GM19328 (cell line): ENCODE results near the gene CAMK2G.
"Not testable (repeated sequence)": the region's sequence is repeated elsewhere in the genome, so short reads cannot be mapped to it uniquely, and the experiment has no call there.

Experiments
- ATAC-seq: cut with Tn5 transposase; IDR thresholded peaks from one replicate; pipeline ENCODE4 v1.9.1; 2021; ENCODE audit warnings: mild to moderate bottlenecking, moderate library complexity; ENCODE audit not compliant: unreplicated experiment

Gene CAMK2G

DNA sequence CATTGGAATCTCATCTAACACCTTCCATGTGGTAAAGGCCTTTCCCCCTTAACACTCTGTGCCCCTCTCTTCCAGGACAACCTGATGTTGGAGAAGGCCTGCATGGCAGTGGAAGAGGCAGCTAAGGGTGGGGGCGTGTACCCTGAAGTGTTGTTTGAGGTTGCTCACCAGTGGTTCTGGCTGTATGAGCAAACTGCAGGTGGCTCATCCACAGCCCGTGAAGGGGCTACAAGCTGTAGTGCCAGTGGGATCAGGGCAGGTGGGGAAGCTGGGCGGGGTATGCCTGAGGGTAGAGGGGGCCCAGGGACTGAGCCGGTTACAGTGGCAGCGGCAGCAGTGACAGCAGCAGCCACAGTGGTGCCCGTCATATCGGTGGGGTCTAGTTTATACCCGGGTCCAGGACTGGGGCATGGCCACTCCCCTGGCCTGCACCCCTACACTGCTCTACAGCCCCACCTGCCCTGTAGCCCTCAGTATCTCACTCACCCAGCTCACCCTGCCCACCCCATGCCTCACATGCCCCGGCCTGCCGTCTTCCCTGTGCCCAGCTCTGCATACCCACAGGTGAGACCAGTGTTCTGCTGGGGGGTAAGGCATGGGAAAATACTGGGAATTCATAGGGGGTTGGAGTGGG, 75.3 kb downstream of the CAMK2G start:
- ATAC-seq = no peak

DNA sequence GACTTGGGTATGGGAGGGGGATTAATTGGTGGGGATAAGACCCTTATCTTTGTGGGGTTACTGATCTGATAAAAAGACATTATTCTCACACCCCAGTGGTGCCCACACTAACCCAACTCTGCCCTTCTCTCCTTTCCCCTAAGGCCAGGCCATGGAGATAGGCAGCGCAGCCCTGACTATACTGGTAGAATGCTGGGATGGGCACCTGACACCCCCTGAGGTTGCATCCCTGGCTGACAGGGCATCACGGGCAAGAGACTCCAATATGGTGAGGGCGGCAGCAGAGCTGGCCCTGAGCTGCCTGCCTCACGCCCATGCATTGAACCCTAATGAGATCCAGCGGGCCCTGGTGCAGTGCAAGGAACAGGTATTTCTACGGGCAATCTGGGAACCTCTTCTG, 76.3 kb downstream of the CAMK2G start:
- no peak for ATAC-seq

DNA sequence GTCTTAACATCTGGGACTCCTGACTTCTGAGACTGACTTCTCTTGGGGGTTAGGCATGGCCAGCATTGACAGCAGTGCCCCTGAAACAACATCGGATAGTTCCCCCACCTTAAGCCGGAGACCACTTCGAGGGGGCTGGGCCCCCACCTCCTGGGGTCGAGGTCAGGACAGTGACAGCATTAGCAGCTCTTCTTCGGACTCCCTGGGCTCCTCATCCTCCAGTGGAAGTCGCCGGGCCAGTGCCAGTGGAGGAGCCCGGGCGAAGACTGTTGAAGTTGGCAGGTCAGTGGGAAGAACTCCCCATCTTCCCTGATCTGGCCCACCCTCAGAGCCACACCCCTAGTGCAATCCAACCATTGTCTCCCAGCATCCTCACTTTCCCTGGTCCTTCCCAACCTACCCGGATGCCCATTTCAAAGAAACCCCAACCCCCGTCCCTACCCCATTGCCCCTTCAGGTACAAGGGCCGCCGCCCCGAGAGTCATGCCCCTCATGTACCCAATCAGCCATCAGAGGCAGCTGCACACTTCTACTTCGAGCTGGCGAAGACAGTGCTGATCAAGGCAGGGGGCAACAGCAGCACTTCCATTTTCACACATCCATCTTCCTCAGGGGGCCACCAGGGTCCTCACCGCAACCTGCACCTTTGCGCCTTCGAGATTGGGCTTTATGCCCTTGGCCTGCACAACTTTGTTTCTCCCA, 76.9 kb downstream of the CAMK2G start:
- no peak for ATAC-seq

DNA sequence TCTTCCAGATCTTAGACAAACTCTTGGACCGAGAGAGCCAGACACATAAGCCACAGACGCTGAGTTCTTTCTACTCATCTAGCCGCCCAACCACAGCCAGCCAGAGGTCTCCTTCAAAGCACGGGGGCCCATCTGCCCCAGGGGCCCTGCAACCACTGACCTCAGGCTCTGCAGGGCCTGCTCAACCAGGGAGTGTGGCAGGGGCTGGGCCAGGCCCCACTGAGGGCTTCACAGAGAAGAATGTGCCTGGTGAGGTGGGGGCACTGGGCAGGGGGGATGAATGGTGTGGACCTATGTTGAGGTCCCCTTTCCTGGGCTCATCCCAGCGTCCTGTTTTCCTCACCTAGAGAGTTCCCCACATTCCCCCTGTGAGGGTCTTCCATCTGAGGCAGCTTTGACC, 77.6 kb downstream of the CAMK2G start:
- no peak for ATAC-seq

DNA sequence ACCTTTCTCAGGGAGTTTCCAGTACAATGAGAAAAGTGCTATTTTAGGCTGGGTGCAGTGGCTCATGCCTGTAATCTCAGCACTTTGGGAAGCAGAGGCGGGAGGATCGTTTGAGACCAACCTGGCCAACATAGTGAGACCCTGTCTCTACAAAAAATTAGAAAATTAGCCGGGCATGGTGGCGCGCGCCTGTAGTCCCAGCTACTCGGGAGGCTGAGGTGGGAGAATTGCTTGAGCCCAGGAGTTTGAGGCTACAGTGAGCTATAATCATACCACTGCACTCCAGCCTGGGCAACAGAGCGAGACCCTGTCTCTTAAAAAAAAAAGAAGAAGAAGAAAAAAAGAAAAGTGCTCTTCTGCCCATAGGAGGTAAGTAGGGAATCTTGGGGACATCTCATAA, 78.3 kb downstream of the CAMK2G start:
- ATAC-seq = not testable (repeated sequence)

DNA sequence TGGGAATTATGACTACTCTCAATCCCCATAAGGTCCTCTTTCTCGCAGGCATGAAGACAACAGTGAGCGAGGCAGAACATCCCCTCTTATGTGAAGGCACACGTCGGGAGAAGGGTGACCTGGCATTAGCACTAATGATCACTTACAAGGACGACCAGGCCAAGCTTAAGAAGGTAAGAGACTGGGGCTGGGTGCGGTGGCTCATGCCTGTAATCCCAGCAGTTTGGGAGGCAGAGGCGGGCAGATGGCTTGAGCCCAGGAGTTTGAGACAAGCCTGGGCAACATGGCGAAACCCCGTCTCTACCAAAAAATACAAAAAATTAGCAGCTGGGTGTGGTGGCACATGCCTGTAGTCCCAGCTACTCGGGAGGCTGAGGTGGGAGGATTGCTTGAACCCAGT, 78.9 kb downstream of the CAMK2G start:
- ATAC-seq = not testable (repeated sequence)

GRCh38 chr10:73793456-73793855, 80.9 kb downstream of the CAMK2G start:
- ATAC-seq = no peak

GRCh38 chr10:73791871-73792400, 82.4 kb downstream of the CAMK2G start:
- no peak for ATAC-seq

- ATAC-seq = no peak
These were observed 83.3 kb downstream of the CAMK2G start for GRCh38 chr10:73790886-73791625.

GRCh38 chr10:73789659-73790055, 84.7 kb downstream of the CAMK2G start:
- no peak for ATAC-seq

DNA sequence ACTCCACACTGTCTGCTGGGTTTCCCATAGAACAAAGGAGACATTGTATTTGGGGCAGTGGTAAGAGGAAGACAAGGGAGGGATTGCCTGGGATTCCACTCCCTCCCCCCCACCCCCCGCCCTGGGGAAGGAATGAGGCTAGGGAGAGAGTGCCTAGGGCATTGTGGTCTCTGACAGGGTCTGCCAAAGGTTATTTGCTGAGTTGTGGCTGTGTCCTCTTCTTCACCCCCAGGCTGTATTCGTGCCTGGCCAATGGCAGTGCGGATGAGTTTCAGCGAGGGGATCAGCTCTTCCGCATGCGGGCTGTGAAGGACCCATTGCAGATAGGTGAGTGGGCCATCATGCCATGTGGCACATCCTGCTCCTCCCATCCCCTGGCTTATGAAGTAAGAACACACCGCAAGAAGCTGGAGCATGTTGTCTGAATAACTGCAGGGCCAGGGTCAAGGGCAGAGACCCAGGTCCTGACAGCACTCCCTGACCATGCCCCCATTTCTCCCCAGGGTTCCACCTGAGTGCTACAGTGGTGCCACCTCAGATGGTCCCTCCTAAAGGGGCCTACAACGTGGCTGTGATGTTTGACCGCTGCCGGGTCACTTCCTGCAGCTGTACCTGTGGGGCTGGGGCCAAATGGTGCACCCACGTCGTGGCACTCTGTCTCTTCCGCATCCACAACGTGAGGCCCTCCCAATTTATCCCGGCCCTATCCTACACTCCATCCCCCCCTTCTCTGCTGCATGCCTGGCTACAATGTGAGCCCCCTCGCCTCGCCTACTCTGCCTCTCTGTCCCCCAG, 85.3 kb downstream of the CAMK2G start:
- ATAC-seq = no peak

DNA sequence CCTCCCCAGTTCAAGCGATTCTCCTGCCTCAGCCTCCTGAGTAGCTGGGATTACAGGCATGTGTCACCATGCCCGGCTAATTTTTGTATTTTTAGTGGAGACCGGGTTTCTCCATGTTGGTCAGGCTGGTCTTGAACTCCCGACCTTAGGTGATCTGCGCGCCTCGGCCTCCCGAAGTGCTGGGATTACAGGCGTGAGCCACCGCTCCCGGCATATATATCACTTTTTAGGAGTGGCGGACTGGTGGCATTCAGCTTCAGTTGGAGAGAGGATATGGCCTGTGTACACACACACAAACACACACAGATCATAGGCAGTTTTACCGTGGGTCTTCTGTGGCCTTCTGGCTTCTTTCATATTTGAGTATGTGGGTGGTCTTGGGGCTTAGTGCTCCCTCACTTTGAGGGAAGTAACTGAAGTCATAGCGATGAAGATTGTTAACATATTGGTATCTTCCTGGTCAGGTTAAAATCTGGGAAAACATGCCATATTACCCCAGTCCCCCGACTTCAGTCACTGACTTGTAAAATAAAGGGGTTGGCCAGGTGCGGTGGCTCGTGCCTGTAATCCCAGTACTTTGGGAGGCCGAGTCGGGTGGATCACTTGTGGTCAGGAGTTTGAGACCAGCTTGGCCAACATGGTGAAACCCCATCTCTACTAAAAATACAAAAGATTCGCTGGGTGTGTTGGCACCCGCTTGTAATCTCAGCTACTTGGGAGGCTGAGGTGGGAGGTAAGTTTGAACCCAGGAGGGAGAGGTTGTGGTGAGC, 87.1 kb downstream of the CAMK2G start:
- ATAC-seq = not testable (repeated sequence)

GRCh38 chr10:73786512-73786885, 87.9 kb downstream of the CAMK2G start:
- no peak for ATAC-seq

- peak; percentile 8 for ATAC-seq
These were observed 88.4 kb downstream of the CAMK2G start for GRCh38 chr10:73785721-73786511.

DNA sequence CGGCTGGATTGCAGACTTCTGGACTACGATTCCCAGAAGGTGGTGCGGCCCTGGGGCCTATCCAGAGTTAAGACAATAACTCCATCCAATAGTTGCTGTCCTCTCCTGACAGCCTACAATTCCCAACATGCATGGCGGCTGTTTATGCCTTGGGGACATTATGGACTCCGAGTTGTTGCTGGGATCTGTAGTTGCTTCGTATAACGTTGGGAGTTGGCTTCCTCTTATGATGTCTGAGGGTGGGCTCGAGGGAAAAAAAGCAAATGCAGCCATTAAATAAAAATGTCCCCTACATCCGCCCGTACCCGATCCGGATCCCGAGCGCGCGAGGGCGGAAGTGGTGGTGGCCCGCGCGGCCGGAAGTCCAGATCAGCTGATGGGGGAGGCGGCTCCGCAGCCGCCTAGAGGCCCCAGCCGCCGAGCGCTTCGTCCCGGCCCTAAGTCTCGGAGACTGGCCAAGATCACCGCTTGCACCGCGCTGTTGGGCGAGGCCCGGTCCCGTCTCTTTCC, 89.1 kb downstream of the CAMK2G start, which contains the start of gene ZSWIM8:
Gene ZSWIM8 (plus strand): TSS at position 396 of the 510 bp plus-strand sequence. CDS start 273 bp downstream, outside the sequence.
- peak; percentile 73 for ATAC-seq

GRCh38 chr10:73782749-73783085, 91.6 kb downstream of the CAMK2G start:
- no peak for ATAC-seq

DNA sequence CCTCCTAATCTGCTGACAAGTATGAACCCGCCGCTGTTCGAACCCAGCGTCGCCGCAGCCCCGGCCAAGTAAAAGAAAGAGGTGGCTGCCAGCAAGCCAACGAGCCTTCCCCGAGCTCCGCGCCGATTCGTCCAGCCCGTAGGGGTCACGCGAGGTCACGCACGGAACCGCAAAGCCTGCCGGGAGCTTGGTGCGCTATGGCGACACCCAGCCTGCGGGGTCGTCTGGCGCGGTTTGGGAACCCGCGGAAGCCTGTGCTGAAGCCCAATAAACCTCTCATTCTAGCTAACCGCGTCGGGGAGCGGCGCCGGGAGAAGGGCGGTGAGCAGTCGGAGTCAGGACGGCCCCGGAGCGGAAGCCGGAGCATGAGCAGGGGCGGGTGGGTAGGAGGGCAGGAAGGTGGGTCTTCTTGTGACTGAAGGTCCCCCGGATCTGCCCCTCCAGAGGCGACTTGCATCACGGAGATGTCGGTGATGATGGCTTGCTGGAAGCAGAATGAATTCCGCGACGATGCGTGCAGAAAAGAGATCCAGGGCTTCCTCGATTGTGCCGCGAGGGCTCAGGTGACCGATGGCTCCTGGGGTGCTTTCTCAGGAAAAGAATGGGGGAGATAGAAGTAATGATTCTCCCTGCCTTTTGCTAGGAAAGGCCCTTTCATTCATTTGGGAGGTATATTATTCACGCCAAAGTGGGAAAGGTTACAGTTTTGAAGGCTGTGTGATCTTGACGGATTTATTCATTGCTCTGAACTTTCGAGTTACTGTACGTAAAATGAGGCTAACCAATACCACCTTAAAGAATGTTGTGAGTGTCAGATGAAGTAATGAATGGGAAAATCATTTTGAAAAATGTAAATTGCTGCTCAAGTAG, 92.2 kb downstream of the CAMK2G start, which contains the start of gene CHCHD1:
Gene CHCHD1 (plus strand): TSS at position 170 of the 870 bp plus-strand sequence. CDS start 28 bp downstream, at position 198.
- ATAC-seq = peak; percentile 41

GRCh38 chr10:73781548-73781878, 92.8 kb downstream of the CAMK2G start:
- ATAC-seq = no peak
